HG03442 (cell line): ENCODE results near the gene GSE1.

Experiments
- ATAC-seq: cut with Tn5 transposase; IDR thresholded peaks from one replicate; pipeline ENCODE4 v1.9.1; 2021; ENCODE audit warnings: mild to moderate bottlenecking, moderate library complexity; ENCODE audit not compliant: unreplicated experiment

GSE1 gene

DNA sequence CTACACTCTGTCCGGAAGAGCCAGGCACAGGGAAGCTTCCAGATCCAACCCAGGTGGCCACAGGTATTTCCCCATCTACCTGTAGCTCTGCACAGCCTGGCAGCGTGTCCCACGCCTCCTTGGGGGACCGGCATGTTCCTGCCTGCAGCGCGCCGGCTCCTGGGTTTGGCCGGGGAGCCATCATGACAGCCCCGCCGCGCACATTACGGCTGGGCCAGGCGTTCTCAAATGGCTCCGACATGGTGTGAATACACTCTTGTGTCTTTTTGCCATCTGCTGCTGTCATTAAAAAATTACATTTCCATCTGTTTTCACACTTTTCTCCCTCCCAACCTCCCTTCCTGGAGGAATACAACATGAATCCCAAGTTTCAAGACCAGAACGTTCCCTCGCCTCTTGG lies 83.7 kb downstream of the GSE1 start:
- ATAC-seq = no peak

DNA sequence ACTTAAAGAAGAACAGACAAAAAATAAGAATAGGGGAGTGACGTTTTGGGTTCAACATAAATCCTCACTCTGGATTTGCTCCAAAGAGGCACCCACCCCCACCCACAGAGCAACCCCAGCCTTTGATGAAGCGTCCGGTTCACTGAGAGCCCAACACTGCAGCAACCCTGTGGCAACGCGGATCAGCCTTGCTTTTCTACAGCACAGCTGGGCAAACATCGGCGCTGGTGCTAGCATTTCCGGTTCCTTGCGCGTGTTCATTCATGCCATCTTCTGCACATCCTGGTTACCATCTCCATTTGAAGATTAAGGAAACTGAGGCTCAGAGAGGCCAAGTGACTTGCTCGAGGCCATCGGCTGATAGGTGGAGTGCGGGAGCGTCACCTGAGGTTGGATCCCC lies 84.3 kb downstream of the GSE1 start:
- ATAC-seq = no peak

DNA sequence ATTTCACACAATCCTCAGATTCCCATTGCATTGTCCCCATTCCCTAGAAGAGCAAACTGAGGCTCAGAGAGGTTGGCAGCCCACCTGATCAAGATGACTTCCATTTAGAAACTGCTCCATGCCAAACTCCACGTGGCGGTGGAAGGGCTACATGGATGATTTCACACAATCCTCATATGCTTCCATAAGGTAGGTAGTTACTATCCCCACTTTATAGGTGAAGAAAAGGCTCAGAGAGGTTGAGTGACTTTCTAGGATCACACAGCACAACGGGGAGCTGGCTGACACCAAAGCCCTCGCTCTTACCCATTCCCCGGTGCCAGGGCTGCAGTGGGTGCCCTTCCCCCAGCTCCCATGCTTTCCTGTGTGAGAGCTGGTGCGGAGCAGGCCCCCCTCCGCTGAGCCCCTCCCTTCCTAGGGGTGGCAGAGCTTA lies 85.4 kb downstream of the GSE1 start:
- no peak for ATAC-seq

DNA sequence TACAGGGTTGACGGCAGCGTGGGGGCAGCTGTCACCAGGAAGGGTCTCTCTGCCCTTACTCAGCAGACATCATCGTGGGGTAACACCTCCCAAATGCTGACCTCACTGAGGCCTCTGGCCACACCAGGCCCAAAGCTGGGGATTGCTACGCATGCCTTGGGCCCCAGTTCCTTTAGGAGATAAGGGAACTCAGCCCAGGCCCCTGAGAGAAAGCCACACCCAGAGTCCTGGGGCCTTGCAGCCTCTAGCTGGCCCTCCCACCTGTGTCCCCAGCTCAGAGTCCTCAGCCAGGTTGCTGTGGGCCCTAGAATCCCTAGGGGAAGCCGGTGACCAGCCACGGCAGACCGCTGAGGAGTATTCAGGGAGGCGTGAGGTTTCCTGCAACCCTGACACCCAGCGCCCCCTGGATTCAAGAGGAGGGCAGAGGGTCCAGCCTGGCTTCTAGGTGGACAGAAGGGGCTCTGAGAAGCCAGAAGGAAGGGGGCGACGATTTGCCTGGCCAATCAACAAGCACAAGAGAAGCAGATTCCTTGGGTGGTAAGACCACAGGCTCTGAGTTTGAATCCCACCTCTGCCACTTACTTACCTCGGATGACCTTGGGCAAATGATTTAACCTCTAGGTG lies 85.9 kb downstream of the GSE1 start:
- ATAC-seq = no peak

DNA sequence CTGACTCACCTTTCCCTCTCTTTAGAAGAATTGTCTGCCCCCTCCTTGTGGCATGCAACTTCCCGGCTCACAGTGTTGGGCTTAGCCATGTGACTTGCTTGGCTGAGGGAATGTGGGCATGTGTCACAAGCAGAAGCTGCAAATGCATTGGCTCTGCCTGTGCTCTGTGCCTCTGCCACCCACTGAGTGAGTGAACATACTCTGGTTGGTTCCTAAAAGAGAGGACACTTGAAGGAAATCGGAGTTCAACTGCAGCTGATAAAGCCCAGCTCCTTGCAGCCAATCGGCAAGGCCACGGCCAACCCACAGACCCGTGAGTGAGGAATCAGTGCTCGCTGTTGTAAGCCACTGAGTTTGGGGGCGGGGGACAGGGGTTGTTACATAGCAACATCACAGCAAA lies 86.5 kb downstream of the GSE1 start:
- ATAC-seq = no peak

DNA sequence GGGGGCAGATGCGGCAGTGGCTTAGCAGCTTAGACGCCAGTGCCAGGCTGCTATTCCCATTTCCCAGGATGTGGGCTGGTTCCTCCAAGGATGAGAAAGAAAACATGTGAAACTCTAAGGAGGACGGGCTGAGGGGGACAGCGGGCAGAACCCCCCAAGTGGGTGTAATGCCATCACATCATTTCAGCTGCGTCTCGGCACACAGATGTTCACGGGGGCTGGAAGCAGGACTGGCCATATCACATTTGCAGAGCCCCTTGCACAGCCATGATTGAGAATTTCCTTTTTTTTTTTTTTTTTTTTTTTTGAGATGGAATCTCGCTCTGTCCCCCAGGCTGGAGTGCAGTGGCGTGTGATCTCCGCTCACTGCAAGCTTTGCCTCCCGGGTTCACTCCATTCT lies 90.9 kb downstream of the GSE1 start:
- ATAC-seq = no peak

DNA sequence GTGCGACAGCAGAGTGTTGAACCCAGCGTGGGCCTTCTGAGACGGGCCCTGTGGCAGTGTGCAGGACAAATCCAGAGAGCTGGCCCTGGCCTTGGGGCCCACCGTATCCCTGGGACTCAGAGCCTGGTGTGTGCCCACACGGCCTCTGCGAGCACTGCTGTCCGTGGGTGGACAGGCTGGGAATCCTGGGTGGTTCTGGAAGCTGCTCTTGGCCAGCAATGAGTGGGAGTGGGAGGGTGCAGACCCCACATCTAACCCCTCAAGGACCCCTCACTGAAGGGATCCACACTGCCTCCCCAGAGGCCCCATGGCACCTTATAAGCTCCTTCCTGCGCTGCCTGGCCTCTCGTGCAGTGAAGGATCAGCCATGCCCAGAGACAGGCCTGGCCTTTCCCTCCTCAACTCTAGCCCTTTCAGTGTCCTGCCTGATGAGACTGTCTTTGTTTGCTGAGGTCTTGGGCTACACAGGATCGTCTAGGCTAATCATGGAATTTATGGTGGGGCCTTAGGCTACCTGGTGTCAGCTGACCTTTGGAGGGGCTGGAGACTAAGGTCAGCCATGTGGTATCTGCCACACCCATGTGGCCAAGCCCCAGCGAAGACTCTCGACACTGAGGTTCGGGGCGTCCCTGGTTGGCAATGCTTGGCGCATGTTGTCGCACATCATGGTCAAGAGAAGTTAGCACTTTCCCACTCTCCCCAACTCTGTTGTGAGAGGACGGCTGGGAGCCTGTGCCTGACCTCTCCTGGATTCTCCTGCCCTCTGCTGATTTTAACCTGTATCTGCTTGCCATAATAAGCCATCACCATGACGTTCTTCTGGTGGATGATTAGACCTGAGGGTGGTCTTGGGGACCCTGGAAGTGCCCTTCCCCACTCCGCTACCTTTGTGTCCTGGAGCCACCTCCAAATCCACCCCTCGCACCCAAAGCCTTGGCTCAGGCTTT lies 92.1 kb downstream of the GSE1 start:
- ATAC-seq = no peak

DNA sequence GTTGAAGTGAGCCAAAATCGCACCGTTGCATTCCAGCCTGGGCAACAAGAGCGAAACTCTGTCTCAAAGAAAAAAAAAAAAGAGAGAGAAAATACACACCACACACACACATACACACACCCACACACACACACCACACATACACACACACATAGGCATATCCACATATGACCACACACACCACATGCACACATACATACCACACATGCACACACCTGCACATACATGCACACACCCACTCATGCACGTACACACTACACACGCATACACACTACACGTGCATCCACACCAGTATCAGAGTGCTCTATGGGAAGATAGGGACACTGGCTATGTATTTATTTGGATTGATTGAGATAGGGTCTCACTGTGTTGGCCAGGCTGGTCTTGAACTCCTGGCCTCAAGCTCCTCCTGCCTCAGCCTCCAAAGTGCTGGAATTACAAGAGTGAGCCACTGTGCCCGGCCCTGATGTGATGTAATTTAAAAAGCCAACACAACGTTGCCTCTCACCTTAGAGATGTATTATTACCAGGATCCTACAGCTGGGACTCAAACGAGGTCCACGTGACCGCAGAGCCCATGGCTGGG lies 93.4 kb downstream of the GSE1 start:
- no peak for ATAC-seq

DNA sequence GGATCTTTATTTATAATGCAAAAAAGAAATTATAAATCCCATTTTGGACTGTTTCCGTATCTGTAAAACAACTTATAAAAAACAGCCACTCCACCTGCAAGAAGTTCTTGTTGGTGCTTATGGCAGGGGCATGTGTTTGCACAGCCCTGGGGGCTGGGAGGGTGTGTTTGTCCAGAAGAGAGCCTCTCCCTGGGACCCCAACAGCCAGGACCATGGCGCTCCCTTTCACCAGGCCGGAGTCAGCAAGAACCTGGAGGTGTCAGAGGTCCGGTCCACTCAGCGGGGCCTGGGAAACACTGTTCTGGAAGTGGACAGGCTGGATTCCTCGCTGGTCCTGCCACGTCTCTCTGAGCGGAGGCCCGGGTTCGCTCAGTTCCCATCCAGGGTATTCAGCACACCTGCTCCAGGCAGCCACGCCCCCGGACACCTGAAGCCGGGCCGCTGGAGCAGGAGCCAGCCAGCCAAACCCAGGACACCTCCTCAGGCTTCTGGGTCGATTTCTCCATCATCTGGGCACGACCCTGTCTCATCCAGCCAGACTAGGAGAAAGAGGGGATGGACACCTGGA lies 94.5 kb downstream of the GSE1 start:
- ATAC-seq = no peak

DNA sequence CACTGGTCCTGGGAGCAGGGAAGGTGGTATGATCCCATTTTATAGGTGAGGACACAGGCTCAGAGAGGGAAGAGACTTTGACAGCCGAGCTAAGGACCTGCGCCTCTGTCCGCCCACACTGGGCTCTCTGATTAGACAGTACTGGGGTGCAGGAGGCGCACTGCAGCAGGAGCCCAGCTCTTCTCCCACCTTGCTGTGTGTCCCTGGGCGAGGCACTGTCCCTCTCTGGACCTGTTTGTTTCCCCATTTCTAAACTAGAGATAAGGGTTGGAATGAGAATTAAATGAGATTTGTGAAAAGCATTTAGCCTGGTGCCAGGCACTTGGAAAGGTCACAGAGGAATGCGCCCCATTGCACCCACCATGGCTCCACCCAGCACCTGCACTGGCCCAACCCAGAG lies 95.2 kb downstream of the GSE1 start:
- no peak for ATAC-seq

DNA sequence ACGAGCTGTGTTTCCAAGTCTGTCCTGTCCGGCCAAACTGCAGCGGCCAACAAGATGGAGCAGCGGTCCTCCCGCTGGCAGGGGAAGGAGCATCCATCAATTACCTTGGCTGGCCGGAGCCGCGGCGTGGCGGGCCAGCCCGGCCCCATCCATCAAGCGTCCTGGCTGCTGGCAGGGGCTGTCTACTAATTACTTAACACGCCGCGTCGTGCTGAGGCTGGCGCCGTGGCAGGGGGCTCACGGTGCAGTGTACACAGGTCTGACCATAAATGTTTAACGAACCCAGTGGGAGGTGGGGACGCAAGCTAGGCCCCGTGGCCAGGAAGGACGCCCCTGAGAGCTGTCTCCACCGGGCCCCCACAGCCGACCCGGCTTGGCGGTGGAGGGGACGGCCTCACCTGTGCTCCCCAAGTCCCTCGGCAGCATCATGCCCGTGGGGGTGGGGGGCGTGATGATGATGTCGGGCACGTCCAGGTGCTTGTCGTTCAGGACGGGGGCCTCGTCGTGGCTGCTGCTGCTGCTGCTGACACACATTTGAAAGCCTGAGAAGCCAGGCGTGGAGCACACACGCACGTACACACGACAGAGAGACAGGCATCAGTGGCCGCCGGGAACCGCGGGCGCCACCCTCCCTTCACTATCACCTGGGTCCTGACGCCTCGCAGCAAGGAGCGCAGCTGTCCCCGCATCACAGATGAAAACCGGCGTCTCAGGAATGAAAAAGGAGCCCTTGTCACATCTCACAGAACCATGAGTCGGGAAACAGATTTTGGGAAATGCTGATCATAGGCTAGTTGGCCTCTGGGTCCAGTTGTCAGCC lies 96.9 kb downstream of the GSE1 start:
- ATAC-seq = no peak

DNA sequence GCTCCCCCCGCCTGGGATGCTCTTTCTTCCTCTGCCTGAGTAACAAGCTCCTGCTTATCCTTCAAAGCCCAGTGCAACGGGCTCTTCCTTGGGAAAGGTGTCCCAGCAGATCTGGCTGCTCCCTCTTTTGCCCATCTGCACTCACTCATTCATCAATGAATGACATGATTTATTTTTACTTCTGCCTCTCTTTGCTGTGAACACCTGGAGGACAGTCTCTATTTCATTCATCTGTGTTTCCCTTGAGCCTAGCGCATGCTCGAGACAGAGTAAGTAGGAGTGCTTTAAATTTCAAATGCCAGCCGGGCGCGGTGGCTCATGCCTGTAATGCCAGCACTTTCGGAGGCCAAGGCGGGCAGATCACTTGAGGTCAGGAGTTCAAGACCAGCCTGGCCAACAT lies 97.6 kb downstream of the GSE1 start:
- ATAC-seq = no peak

DNA sequence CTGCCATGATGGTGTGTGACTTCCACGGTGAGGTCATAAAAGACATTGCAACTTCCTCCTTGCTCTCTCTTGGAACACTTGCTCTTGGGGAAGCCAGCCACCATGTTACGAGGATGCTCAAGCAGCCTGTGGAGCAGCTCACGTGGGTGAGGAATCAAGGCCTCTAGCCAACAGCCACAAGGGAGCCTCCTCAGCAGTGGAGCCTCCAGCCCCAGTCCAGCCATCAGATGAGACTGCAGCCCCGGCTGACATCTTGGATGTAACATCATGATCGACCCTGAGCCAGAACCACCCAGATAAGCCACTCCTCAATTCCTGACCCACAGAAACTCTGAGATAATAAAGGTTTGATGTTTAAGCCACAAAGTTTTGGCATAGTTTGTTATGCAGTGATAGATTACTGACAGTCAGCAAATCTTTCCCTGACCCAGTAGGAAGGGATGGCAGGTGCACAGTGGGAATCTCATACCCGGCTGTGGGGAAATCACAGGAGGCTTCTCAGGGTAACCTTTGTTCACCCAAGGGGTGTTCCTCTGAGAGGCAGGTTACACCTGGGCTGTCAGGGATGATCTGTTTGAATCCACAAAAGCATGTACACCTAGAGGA lies 99.0 kb downstream of the GSE1 start:
- no peak for ATAC-seq

DNA sequence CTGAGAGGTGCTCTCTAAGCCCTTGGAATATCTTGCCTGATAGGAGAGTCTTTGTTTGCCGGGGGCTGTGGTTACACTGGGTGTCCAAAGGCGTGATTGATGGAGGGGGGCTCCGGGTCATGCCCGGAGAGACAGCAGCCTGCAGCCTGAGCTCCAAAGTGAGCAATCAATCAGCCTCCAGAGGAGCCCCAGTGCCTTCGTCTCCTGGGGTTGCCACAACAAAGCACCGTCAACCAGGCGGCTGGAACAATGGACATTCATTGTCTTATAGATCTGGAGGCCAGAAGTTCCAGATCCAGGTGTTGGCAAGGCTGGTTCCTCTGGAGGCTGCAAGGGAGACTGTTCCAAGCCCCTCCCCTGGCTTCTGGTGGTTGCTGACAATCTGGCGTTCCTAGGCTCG lies 99.7 kb downstream of the GSE1 start:
- ATAC-seq = no peak

DNA sequence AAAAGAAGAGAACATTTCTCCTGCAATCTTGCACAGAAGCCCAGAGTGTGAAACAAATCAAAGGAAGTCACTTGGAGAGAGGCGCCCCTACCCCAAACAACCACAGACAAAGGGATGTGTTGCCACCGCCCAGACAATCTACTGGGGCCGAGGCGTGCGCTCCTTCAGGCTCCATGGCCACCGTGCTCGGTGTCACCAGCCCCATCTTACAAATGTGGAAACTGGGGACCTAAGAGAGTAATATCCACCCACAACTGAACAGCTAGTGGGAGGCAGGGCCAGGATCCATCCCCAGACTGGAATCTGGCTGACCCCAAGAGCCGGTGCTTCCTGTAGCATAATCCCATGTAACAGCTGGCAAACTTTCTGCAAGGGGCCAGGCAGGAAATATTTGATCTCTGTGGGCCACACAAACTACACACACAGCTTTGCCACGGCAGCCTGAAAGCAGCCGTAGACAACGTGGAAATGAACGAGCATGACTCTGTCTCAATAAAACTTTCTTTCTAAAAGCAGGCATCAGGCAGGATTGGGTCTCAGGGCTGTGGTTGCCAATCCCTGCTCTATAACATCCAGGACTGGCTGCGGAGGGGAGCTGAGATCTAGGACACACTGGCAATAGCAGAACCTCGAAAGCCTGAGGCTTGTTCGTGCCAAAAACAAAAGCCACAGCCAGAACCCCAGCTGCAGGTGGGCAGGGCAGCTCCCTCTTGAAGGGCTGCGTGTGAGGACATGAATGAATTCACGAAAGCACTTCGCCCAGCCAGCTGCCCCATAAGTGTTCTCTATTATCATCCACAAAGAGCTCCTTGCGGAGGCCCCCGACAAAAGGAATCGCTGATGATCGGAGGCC lies 102.3 kb downstream of the GSE1 start:
- no peak for ATAC-seq

DNA sequence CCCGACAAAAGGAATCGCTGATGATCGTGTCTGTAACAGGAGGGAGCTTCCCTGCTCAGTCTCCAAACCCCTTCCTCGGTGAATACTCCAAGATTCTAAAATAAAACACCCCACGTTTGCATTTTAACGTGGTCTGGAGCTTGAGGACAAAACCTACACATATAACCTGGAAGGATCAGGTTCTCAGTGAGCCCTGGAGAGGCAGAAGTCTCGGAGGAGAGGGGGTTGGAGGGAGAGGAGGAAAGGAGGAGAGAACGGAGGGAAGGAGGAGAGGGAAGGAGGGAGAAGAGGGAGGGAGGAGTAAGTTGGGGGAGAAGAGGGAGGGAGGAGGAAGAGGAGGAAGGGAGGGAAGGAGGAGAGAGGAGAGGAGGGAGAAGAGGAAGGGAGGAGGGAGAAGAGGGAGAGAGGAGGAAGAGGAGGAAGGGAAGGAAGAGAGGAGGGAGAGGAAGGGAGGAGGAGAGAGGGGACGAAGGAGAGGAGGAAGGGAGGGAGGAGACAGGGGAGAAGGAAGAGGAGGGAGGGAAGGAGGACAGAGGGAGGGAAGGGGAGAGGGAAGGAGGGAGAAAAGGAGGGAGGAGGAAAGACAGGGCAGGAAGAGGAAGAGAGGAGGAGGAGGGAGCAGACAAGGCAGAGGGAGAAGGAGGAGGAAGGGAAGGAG lies 103.0 kb downstream of the GSE1 start:
- ATAC-seq = no peak

DNA sequence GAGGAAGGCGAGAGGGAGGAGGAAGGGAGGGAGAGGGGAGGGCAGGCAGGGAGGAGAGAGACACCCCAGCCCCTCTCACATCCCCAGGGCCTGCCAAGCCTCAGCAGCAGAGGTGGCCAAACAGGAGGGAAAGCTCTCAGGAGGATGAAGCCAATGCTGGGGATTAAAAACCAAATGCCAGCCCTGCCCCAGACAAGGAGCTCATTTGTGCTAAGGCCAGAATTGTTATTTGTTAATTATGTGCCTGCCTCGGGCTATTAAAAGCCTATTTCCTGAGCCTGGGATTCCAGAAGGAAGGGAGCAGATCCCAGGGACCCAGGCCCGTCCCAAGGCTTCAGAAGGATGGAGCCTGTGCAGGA lies 103.5 kb downstream of the GSE1 start:
- ATAC-seq = no peak

DNA sequence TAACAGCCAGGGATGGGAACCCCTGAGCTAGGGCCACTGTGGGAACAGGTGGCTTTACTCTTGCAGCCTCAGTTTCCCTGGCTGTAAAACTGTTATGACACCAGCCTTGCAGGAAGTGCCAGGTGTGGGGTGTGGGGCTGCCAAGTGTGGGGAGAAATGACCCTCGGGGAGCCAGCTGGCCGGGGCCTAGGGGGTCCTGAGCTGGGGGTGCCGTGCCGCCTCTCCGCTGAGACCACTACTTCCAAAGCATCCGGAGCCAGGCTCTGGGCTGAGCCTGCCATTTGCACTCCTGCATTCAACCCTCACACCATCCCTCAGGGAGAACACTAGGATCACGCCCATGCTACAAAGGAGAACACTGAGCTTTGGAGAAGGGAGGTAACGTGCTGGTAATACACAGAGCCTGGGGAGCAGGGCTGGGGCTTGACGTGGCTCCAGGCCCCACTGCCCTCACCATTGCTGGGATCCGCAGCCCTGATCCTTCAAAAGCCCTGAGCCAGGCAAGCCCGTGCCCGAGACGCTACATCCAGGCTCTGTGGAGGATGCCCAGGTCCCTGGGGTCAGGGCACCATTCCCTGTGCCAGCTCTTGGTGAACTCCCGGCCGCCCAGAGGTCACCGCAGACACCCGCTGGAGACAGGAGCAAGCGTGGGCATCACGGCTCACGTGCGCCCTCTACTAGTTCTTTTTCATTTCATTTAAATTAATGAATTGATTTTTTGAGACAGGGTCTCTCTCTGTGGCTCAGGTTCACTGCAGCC lies 104.5 kb downstream of the GSE1 start:
- ATAC-seq = no peak

DNA sequence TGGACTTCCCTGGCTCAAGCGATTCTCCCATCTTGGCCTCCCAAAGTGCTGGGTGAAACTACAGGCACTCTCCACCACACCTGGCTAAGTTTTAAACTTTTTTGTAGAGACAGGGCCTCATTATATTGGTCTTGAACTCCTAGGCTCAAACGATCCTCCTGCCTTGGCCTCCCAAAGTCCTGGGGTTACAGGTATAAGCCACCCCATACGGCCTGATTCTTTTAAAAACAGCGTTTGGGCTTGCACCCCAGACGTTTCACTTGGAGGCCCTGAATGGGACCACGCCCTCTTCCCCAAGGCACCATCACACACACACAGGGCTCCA lies 105.0 kb downstream of the GSE1 start:
- no peak for ATAC-seq
